Measurements from ENCODE around the gene EHMT2.
"Not testable (repeated sequence)": the region's sequence is repeated elsewhere in the genome, so short reads cannot be mapped to it uniquely, and the experiment has no call there.

EHMT2 gene

GRCh38 chr6:31915756-31916155 is 18.3 kb upstream of the EHMT2 start:
- no peak for TF ChIP-seq CTCF (IDR thresholded peaks at IDR 0.05; ENCODE audit: insufficient read depth, missing control alignments)
- DNase-seq (ENCODE audit: insufficient read length, low spot score), result no peak
- FAIRE-seq, result no peak

- TF ChIP-seq CTCF (IDR thresholded peaks at IDR 0.05; ENCODE audit: insufficient read depth, missing control alignments), result no peak
- DNase-seq (ENCODE audit: insufficient read length, low spot score) (no peak), FAIRE-seq (no peak)
Observed at GRCh38 chr6:31915351-31915750, 17.9 kb upstream of the EHMT2 start.

- no peak for FAIRE-seq
Observed at GRCh38 chr6:31911826-31912585, 14.5 kb upstream of the EHMT2 start.

GRCh38 chr6:31909298-31909697 is 11.8 kb upstream of the EHMT2 start:
- not testable (repeated sequence) for FAIRE-seq; DNase-seq (ENCODE audit: insufficient read length, low spot score)

More at GRCh38 chr6:31911826-31912585, 14.5 kb upstream of the EHMT2 start:
- no peak for TF ChIP-seq CTCF (IDR thresholded peaks at IDR 0.05; ENCODE audit: insufficient read depth, missing control alignments)
- no peak for DNase-seq (ENCODE audit: insufficient read length, low spot score)

- TF ChIP-seq CTCF (IDR thresholded peaks at IDR 0.05; ENCODE audit: insufficient read depth, missing control alignments), result no peak
- DNase-seq (ENCODE audit: insufficient read length, low spot score), result no peak
- FAIRE-seq, result no peak
Observed at GRCh38 chr6:31908791-31909190, 11.3 kb upstream of the EHMT2 start.

GRCh38 chr6:31908255-31908654 is 10.8 kb upstream of the EHMT2 start:
- not testable (repeated sequence) for DNase-seq (ENCODE audit: insufficient read length, low spot score); FAIRE-seq

GRCh38 chr6:31907158-31907813 is 9.8 kb upstream of the EHMT2 start:
- DNase-seq (ENCODE audit: insufficient read length, low spot score) (no peak), FAIRE-seq (no peak)
- no peak for TF ChIP-seq CTCF (IDR thresholded peaks at IDR 0.05; ENCODE audit: insufficient read depth, missing control alignments)

GRCh38 chr6:31906727-31907126 is 9.2 kb upstream of the EHMT2 start:
- FAIRE-seq; DNase-seq (ENCODE audit: insufficient read length, low spot score): not testable (repeated sequence)
